ENCODE data around the gene RAB6B. TPM values are rescaled to one million over a fixed set of nuclear protein-coding genes. Genes with fewer than 3 reads are reported as not detected.

The RAB6B gene
- total RNA-seq, 1 experiment from 2014 or later: 18.0 TPM

- ChIA-PET CTCF (no interaction called here), POLR2A (no interaction called here)
These were observed 14.2 kb downstream of the RAB6B start for GRCh38 chr3:133881492-133881891.

DNA sequence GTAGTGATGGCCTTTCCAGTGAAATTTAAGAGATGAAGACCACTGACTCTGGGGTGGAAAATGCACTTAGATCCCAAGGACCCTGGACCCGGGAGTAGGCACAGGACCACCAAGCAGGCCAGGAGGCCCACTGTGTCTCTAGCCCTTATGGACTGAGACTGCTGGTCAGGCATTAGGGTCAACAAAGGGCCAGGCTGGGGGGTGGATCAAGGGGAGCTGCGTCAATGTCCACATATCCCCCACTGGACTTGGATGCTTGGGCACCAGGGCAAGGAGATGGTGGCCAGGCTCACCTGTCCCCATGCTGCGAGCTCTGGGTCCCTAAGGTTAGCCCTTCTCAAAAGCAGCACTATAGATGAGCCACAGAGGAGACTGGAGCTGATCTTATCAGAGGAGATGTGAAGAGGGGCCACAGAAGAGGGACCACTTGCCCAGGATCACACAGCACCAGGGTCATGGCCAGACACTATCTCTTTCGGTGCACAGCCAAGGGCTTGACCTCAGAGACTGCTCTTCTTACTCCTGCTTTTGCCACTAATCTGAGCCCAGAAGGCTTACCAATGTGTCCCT, 14.7 kb downstream of the RAB6B start:
- ChIA-PET CTCF (no interaction called here), POLR2A (no interaction called here)
- H3K27me3 Mint-ChIP-seq (ENCODE audit: low read depth): no peaks in the 10 kb centered on the region; the same call in 1 of the 2 replicates
- ATAC-seq (no peak), DNase-seq (ENCODE audit: low spot score) (no peak)
- peaks cover 20% of the 10 kb centered on the region for H3K9me3 Mint-ChIP-seq
- no peak overlapping the region for H3K4me3 Mint-ChIP-seq
- H3K36me3 Mint-ChIP-seq: peaks cover 9% of the 10 kb centered on the region
- H3K4me1 Mint-ChIP-seq: no peaks in the 10 kb centered on the region
- TF ChIP-seq, protein P1, sequence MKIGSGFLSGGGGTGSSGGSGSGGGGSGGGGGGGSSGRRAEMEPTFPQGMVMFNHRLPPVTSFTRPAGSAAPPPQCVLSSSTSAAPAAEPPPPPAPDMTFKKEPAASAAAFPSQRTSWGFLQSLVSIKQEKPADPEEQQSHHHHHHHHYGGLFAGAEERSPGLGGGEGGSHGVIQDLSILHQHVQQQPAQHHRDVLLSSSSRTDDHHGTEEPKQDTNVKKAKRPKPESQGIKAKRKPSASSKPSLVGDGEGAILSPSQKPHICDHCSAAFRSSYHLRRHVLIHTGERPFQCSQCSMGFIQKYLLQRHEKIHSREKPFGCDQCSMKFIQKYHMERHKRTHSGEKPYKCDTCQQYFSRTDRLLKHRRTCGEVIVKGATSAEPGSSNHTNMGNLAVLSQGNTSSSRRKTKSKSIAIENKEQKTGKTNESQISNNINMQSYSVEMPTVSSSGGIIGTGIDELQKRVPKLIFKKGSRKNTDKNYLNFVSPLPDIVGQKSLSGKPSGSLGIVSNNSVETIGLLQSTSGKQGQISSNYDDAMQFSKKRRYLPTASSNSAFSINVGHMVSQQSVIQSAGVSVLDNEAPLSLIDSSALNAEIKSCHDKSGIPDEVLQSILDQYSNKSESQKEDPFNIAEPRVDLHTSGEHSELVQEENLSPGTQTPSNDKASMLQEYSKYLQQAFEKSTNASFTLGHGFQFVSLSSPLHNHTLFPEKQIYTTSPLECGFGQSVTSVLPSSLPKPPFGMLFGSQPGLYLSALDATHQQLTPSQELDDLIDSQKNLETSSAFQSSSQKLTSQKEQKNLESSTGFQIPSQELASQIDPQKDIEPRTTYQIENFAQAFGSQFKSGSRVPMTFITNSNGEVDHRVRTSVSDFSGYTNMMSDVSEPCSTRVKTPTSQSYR (CRISPR knock-in tag; IDR thresholded peaks at IDR 0.05): no peak
- TF ChIP-seq ZNF219 (CRISPR knock-in tag; IDR thresholded peaks at IDR 0.05; ENCODE audit: borderline replicate concordance): no peak
- TF ChIP-seq, protein P2, sequence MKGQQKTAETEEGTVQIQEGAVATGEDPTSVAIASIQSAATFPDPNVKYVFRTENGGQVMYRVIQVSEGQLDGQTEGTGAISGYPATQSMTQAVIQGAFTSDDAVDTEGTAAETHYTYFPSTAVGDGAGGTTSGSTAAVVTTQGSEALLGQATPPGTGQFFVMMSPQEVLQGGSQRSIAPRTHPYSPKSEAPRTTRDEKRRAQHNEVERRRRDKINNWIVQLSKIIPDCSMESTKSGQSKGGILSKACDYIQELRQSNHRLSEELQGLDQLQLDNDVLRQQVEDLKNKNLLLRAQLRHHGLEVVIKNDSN (CRISPR knock-in tag; IDR thresholded peaks at IDR 0.05): no peak
- no peak for TF ChIP-seq ZNF138 (CRISPR knock-in tag; conservative IDR thresholded peaks at IDR 0.05)
- no peak for TF ChIP-seq TEAD1 (CRISPR knock-in tag; IDR thresholded peaks at IDR 0.05)
- TF ChIP-seq ZNF671 (CRISPR knock-in tag; IDR thresholded peaks at IDR 0.05): no peak
- TF ChIP-seq, protein P3, sequence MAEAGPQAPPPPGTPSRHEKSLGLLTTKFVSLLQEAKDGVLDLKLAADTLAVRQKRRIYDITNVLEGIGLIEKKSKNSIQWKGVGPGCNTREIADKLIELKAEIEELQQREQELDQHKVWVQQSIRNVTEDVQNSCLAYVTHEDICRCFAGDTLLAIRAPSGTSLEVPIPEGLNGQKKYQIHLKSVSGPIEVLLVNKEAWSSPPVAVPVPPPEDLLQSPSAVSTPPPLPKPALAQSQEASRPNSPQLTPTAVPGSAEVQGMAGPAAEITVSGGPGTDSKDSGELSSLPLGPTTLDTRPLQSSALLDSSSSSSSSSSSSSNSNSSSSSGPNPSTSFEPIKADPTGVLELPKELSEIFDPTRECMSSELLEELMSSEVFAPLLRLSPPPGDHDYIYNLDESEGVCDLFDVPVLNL (CRISPR knock-in tag; IDR thresholded peaks at IDR 0.05; ENCODE audit: borderline replicate concordance, low read depth): no peak
- TF ChIP-seq, protein P4, sequence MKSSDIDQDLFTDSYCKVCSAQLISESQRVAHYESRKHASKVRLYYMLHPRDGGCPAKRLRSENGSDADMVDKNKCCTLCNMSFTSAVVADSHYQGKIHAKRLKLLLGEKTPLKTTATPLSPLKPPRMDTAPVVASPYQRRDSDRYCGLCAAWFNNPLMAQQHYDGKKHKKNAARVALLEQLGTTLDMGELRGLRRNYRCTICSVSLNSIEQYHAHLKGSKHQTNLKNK (CRISPR knock-in tag; IDR thresholded peaks at IDR 0.05): no peak
- TF ChIP-seq, protein P5, sequence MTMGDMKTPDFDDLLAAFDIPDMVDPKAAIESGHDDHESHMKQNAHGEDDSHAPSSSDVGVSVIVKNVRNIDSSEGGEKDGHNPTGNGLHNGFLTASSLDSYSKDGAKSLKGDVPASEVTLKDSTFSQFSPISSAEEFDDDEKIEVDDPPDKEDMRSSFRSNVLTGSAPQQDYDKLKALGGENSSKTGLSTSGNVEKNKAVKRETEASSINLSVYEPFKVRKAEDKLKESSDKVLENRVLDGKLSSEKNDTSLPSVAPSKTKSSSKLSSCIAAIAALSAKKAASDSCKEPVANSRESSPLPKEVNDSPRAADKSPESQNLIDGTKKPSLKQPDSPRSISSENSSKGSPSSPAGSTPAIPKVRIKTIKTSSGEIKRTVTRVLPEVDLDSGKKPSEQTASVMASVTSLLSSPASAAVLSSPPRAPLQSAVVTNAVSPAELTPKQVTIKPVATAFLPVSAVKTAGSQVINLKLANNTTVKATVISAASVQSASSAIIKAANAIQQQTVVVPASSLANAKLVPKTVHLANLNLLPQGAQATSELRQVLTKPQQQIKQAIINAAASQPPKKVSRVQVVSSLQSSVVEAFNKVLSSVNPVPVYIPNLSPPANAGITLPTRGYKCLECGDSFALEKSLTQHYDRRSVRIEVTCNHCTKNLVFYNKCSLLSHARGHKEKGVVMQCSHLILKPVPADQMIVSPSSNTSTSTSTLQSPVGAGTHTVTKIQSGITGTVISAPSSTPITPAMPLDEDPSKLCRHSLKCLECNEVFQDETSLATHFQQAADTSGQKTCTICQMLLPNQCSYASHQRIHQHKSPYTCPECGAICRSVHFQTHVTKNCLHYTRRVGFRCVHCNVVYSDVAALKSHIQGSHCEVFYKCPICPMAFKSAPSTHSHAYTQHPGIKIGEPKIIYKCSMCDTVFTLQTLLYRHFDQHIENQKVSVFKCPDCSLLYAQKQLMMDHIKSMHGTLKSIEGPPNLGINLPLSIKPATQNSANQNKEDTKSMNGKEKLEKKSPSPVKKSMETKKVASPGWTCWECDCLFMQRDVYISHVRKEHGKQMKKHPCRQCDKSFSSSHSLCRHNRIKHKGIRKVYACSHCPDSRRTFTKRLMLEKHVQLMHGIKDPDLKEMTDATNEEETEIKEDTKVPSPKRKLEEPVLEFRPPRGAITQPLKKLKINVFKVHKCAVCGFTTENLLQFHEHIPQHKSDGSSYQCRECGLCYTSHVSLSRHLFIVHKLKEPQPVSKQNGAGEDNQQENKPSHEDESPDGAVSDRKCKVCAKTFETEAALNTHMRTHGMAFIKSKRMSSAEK (CRISPR knock-in tag; IDR thresholded peaks at IDR 0.05; ENCODE audit: borderline replicate concordance): no peak
- TF ChIP-seq CREB1 (CRISPR knock-in tag; IDR thresholded peaks at IDR 0.05): no peak
- no peak overlapping the region; the same call in 1 of the 2 replicates for H3K27ac Mint-ChIP-seq

More at GRCh38 chr3:133881492-133881891, 14.2 kb downstream of the RAB6B start:
- TF ChIP-seq IRF2 (CRISPR knock-in tag; IDR thresholded peaks at IDR 0.05; ENCODE audit: borderline replicate concordance, low read depth) (no peak), NR2C2 (CRISPR knock-in tag; IDR thresholded peaks at IDR 0.05) (no peak), CTCF (IDR thresholded peaks at IDR 0.05) (no peak)
- TF ChIP-seq, protein P6, sequence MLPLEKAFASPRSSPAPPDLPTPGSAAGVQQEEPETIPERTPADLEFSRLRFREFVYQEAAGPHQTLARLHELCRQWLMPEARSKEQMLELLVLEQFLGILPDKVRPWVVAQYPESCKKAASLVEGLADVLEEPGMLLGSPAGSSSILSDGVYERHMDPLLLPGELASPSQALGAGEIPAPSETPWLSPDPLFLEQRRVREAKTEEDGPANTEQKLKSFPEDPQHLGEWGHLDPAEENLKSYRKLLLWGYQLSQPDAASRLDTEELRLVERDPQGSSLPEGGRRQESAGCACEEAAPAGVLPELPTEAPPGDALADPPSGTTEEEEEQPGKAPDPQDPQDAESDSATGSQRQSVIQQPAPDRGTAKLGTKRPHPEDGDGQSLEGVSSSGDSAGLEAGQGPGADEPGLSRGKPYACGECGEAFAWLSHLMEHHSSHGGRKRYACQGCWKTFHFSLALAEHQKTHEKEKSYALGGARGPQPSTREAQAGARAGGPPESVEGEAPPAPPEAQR (CRISPR knock-in tag; IDR thresholded peaks at IDR 0.05): no peak
- ATAC-seq (no peak), DNase-seq (ENCODE audit: low spot score) (no peak)
- Mint-ChIP-seq H3K27ac (no peak overlapping the region; the same call in 1 of the 2 replicates), H3K4me3 (no peak overlapping the region), H3K36me3 (peaks cover 9% of the 10 kb centered on the region), H3K27me3 (ENCODE audit: low read depth) (no peaks in the 10 kb centered on the region; the same call in 1 of the 2 replicates), H3K4me1 (no peaks in the 10 kb centered on the region), H3K9me3 (peaks cover 20% of the 10 kb centered on the region)
